Upper lobe of left lung (tissue), 6 donors: ENCODE measurements around the gene UBAC2. TPM values are rescaled to one million over a fixed set of nuclear protein-coding genes. Genes with fewer than 3 reads are reported as not detected.
A peak's percentile ranks its signal among the peaks of the same experiment; 100 is the strongest.

Experiments
- ATAC-seq, 2 donors: fragments of 200-7000 bp; cut with Tn5 transposase; one replicate each; pipeline ENCODE4 v1.9.1; 2022; ENCODE audit warnings: mild to moderate bottlenecking in 2 of 2, moderate library complexity in 2 of 2; ENCODE audit not compliant: low FRiP score in 2 of 2
- DNase-seq, 2 donors: peaks; one replicate each; pipeline ENCODE4 v3.0.0-alpha.2; 2019 to 2020
- H3K27ac ChIP-seq, 4 donors: fragments of 200-600 bp; sonication (generic); one replicate each; pipeline ENCODE4 v1.5.1; 2016 to 2019
- H3K27me3 ChIP-seq, 4 donors: fragments of 200-600 bp; sonication (generic); one replicate each; pipeline ENCODE4 v1.5.1; 2017 to 2019
- H3K36me3 ChIP-seq, 4 donors: fragments of 200-600 bp; sonication (generic); one replicate each; pipeline ENCODE4 v1.5.1; 2016 to 2019
- H3K4me1 ChIP-seq, 4 donors: fragments of 200-600 bp; sonication (generic); one replicate each; pipeline ENCODE4 v1.5.1; 2018 to 2019
- H3K4me3 ChIP-seq, 4 donors: fragments of 200-600 bp; sonication (generic); one replicate each; pipeline ENCODE4 v1.5.1; 2017 to 2019; ENCODE audit warnings: mild to moderate bottlenecking in 2 of 4, moderate library complexity in 1 of 4
- H3K9me3 ChIP-seq, 4 donors: fragments of 200-600 bp; sonication (generic); one replicate each; pipeline ENCODE4 v1.5.1; 2018 to 2019
- EP300 ChIP-seq, 4 donors: sonication (generic); formaldehyde crosslinking; IDR thresholded peaks; one replicate each; pipeline ENCODE4 v1.5.1; 2017; ENCODE audit warnings: antibody characterized with exemption in 4 of 4, control low read depth in 2 of 4
- POLR2A ChIP-seq, 4 donors: fragments of 450-650 bp; IDR thresholded peaks; one replicate each; pipeline ENCODE4 v1.5.1; 2016 to 2017; ENCODE audit warnings: antibody characterized with exemption in 4 of 4, mild to moderate bottlenecking in 2 of 4
- POLR2AphosphoS5 ChIP-seq, 2 donors: sonication (generic); formaldehyde crosslinking; IDR thresholded peaks; one replicate each; pipeline ENCODE4 v1.5.1; 2017; ENCODE audit warnings: antibody characterized with exemption in 2 of 2
- WGBS, 2 donors: methylation state at CpG; one replicate each; pipeline ENCODE4 v1.1.5; 2017 to 2018; 5-methylcytosine and 5-hydroxymethylcytosine counted together
- total RNA-seq, 6 donors: library from RNA; depleted of rRNA in 4 of 6; stranded (reverse); fragments of >200 nt in 4 of 6; gene quantifications; one replicate each; pipeline versions ENCODE4 v1.1.0 to v1.2.1, GENCODE V29; 2016 to 2021
- TF ChIP-seq, protein P1 (sequence below), 6 experiments: fragments of 450-650 bp in 4 of 6; fragments of 200-600 bp in 2 of 6; sonication (generic) in 2 of 6; IDR thresholded peaks; one replicate each; pipeline ENCODE4 v1.5.1; 2016 to 2019; ENCODE audit warnings: antibody characterized with exemption in 6 of 6
- donor health status: DM: no; HTN: no; CAD: no; lungs with moderate emphysema.
- donor health status: DM: no; HTN: yes; CAD: no; lungs with severe emphysema.

Gene UBAC2
- total RNA-seq, 6 donors from 2014 or later, result 29.3 to 55.5 (median 47.7) TPM

DNA sequence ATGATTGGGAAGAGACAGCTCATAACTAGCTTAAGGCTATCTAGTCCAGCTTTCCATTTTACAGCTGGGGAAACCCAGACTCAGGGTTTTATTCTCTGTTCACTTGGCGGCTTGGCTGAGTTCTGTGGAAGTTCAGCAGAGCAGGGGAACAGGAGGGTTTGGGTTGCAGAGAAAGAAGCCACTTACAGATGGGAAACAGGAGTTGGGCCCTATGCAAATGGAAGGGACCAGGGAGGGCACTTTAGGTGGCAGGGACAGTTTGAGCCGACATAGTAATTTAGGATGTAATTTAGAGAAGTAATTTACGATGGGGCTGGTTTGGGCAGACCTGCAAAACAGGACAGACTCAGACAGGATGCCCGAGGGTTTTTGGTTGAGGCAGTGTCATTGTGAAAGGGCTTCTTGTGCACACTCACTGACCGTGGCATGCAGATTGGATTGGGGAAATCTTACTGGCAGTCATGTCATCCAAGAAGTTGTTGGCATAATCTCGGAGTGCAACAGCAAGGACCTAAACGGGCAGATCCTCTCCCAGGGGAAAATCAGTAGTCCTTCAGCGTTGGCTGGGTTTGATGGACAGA lies 153.8 kb downstream of the UBAC2 start:
- TF ChIP-seq POLR2A (IDR thresholded peaks at IDR 0.05) (no peak), EP300 (IDR thresholded peaks at IDR 0.05) (no peak), POLR2AphosphoS5 (IDR thresholded peaks at IDR 0.05) (no peak)
- TF ChIP-seq, protein P1, sequence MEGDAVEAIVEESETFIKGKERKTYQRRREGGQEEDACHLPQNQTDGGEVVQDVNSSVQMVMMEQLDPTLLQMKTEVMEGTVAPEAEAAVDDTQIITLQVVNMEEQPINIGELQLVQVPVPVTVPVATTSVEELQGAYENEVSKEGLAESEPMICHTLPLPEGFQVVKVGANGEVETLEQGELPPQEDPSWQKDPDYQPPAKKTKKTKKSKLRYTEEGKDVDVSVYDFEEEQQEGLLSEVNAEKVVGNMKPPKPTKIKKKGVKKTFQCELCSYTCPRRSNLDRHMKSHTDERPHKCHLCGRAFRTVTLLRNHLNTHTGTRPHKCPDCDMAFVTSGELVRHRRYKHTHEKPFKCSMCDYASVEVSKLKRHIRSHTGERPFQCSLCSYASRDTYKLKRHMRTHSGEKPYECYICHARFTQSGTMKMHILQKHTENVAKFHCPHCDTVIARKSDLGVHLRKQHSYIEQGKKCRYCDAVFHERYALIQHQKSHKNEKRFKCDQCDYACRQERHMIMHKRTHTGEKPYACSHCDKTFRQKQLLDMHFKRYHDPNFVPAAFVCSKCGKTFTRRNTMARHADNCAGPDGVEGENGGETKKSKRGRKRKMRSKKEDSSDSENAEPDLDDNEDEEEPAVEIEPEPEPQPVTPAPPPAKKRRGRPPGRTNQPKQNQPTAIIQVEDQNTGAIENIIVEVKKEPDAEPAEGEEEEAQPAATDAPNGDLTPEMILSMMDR (IDR thresholded peaks at IDR 0.05), result no peak
- Histone ChIP-seq H3K9me3 (no peaks in the 10 kb centered on the region), H3K27ac (peak overlapping the region in 2 of 4 donors; percentile 68 to 74), H3K36me3 (peaks cover 0 to 25% (median 4%) of the 10 kb centered on the region in 4 donors), H3K4me1 (peaks cover 12 to 27% (median 21%) of the 10 kb centered on the region in 4 donors), H3K4me3 (no peak overlapping the region), H3K27me3 (no peaks in the 10 kb centered on the region)
- 66 to 69% methylated on average over 8 of the region's 8 CpGs for WGBS, 2 donors
- ATAC-seq (no peak), DNase-seq (no peak)

DNA sequence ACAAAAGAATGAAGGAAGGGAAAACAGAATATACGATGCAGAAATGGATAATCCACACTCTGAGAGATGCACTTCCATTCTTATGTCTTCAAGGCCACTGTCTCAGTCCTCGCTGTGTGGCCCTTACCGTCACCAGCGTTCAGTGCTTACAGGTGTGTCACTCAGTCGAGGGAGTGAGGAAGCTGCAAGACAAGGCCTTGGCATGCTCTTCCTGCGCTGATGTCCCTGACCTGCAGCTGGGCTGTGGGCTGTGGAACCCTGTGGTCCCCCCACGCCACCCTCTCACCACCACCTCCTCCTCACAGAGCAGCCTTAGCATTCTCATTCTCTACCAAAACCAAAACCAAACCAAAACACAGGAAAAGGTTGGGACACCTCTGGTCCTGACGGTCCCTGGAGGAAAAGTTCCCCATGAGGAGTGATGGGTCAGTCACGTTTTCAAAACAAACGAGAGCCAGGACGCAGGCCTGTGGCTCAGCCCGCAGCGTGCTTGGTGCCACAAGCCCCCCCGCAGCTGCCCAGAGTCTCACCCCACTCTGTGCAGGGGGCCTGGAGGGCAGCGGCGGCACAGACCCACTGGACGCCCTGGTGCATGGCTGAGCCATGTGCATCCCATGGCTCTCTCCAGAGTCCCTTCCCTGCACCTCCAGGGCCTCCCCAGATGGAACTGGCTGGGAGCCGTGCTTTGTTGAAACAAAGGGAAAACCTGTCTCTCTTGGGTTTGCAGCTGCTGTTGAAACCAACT lies 154.8 kb downstream of the UBAC2 start:
- 89 to 93% methylated on average over 14 to 18 of the region's 18 CpGs for WGBS, 2 donors

DNA sequence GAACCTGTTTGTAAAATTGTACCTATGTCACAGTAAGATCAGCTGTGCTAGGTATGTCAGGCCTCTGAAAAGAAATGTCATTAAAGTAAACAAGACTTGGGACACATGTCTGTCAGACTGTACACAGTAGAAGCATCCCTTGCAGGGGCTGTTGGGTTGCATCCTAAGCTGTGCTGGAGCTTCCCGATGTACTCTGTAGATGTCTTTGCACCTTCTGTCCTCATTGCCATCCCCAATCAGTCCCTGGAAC lies 155.3 kb downstream of the UBAC2 start:
- Histone ChIP-seq H3K9me3 (no peaks in the 10 kb centered on the region), H3K4me3 (peak overlapping the region in 3 of 4 donors; percentile 12 to 25 (median 18)), H3K4me1 (peaks cover 12 to 27% (median 21%) of the 10 kb centered on the region in 4 donors), H3K27me3 (no peaks in the 10 kb centered on the region), H3K27ac (peak overlapping the region; percentile 53 to 81 (median 72)), H3K36me3 (peaks cover 0 to 26% (median 6%) of the 10 kb centered on the region in 4 donors)
- TF ChIP-seq EP300 (IDR thresholded peaks at IDR 0.05) (no peak), POLR2A (IDR thresholded peaks at IDR 0.05) (no peak), POLR2AphosphoS5 (IDR thresholded peaks at IDR 0.05) (no peak)
- TF ChIP-seq, protein P1 (IDR thresholded peaks at IDR 0.05), result no peak
- DNase-seq, result no peak
- ATAC-seq, result peak in 1 of 2 donors; percentile 35
- WGBS, 2 donors, result 0 to 43% methylated on average over 1 of the region's 1 CpG

More for the DNA sequence above, 154.8 kb downstream of the UBAC2 start:
- H3K9me3 ChIP-seq, result no peaks in the 10 kb centered on the region
- H3K27me3 ChIP-seq, result no peaks in the 10 kb centered on the region
- TF ChIP-seq EP300 (IDR thresholded peaks at IDR 0.05), result no peak
- TF ChIP-seq POLR2A (IDR thresholded peaks at IDR 0.05), result no peak
- TF ChIP-seq, protein P1 (IDR thresholded peaks at IDR 0.05), result no peak
- TF ChIP-seq POLR2AphosphoS5 (IDR thresholded peaks at IDR 0.05), result no peak
- H3K4me1 ChIP-seq, result peaks cover 12 to 27% (median 21%) of the 10 kb centered on the region in 4 donors
- H3K36me3 ChIP-seq, result peaks cover 0 to 27% (median 6%) of the 10 kb centered on the region in 4 donors
- DNase-seq (peak in 1 of 2 donors; percentile 78), ATAC-seq (no peak)
- H3K27ac ChIP-seq, result peak overlapping the region; percentile 53 to 81 (median 72)
- H3K4me3 ChIP-seq, result no peak overlapping the region

DNA sequence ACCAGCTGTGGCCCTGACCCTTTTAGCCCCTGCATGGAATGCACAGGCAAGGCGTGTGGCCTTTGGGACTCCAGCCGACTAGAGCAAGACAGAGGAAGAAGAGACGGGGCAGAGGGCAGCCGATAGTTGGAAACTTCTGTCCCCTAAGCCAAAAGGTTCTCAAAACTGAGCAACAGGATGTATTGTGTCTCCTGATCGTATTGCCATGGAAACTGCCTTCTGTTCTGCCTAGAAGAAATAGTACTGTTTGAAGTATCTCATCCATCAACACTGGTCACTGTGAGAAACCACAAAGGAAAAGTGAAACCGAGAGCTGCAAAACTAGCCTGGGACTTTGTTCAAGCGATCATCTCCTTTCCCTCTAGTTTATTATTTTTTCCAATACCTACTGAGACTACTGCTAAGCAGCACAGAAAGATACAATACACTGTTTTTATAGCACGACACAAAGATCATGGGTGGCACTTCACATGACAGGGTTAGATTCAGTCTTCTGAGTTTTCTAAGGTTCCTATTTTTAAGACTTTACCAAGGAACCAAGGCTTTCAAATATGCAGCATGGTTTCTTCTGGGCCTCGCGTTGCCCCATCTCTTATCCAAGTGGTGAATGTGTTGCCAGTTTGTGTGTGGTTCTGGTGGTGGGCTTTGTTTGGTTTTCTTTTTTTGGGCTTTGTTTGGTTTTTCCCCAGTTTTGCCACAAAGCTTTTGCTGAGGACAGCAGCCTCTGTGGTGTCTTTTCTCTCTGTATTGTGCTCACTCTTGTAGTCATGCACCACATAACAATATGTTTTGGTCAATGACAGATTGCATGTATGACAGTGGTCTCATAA lies 155.8 kb downstream of the UBAC2 start:
- DNase-seq (no peak), ATAC-seq (peak; percentile 73 to 83)
- H3K9me3 ChIP-seq, result no peaks in the 10 kb centered on the region
- H3K4me1 ChIP-seq, result peaks cover 12 to 27% (median 21%) of the 10 kb centered on the region in 4 donors
- 32 to 44% methylated on average over 10 of the region's 10 CpGs for WGBS, 2 donors
- peak overlapping the region in 3 of 4 donors; percentile 12 to 25 (median 18) for H3K4me3 ChIP-seq
- peak overlapping the region; percentile 53 to 81 (median 72) for H3K27ac ChIP-seq
- no peaks in the 10 kb centered on the region for H3K27me3 ChIP-seq
- H3K36me3 ChIP-seq, result peaks cover 0 to 26% (median 6%) of the 10 kb centered on the region in 4 donors
- TF ChIP-seq POLR2A (IDR thresholded peaks at IDR 0.05) (peak in 1 of 4 donors; percentile 43), EP300 (IDR thresholded peaks at IDR 0.05) (no peak), POLR2AphosphoS5 (IDR thresholded peaks at IDR 0.05) (peak in 1 of 2 donors; percentile 9)
